NCI-H82 (cell line): Measurements from ENCODE around the gene PTPRZ1.

Experiments
- DNase-seq: peaks from one replicate; lab custom pipeline; 2025; lab: John Stamatoyannopoulos, UW

PTPRZ1 gene

DNA sequence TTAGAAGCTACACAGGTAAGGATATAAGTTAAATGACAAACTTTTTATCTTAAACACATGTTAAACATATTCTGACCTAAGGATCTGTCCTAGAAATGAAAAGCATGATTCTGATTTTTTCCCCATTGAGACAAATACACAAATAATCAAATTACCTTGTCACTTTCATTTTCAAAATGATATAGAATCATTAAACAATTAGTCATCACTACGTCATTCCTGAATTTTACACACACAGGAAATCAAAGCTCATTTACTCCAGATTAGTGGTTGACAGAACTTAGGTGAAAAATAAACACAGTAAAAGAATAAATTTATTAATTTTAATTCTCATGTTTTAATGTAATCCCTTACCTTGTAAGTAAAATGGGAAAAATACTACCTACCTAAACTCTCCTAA is 182.1 kb downstream of the PTPRZ1 start:
- DNase-seq = no peak

- DNase-seq = no peak
These were observed 184.0 kb downstream of the PTPRZ1 start for GRCh38 chr7:122056977-122057376.

DNA sequence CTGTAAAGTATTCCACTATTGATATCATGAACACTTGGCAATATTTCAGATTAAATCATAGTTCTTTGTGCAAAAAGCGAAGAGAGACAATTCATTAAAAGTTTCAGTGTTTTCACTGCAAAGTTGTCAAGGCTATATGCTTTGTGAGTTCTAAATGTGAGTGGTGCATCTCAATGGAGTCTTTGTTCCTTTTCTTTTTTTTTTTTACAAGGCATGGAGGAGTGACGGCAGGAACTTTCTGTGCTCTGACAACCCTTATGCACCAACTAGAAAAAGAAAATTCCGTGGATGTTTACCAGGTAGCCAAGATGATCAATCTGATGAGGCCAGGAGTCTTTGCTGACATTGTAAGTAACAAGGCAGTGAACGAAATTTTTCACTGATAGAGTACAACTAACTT is 186.6 kb downstream of the PTPRZ1 start:
- no peak for DNase-seq

DNA sequence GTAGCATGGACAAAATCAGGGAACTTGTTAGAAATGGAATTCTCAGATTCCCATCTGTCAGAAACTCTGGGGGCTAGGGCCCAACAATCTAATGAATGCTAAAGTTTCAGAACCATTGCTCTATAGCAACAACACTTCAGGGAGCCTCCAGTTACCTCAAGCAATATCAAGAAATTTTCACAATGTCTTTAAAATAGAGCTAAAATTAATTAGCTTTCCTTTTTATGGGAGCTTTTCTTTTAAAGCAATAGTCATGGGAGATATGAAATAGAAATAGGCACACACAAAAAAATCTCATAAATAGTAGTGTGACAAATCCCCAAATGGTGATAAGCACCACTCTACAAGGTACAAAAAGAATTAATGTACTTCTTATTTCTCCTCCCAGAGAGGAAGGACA is 190.2 kb downstream of the PTPRZ1 start:
- DNase-seq = no peak

DNA sequence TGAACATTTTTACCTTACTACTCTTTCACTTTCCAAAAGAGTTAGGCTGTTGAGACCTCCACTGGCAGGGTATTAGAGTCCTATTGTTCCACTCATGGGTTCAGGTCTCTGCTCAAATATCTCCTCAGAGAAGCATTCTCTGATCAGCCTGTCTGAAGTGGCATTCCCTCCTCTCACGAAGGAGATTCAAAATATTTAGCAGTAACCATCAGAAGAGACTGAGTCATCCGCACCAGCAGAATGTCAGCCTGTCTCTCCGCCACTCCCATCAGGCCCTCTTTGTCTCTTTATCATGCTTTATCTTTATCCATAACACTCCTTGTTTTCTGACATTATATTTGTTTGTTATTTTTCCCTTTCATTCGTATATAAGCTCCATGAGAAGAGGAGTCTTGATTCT is 192.0 kb downstream of the PTPRZ1 start:
- no peak for DNase-seq

DNA sequence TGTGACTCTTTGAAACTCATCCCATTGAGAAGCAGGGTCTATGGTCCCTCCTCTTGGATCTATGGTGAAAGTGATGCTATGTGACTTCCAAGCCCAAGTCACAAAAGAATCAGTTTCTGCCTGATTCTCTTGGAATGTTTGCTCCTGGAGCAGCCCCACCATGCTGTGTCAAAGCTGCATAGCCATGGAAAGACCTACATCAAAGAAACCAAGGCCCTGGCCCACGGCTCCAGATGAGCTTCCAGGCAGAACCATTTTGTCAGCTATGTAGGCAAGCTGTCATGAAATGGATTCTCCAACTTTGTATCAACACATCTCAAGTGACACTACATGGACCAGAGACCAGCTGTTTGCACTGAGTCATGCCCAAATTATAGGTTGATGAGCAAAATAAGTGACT is 194.1 kb downstream of the PTPRZ1 start:
- no peak for DNase-seq

GRCh38 chr7:122068046-122068445 is 195.1 kb downstream of the PTPRZ1 start:
- DNase-seq = no peak

DNA sequence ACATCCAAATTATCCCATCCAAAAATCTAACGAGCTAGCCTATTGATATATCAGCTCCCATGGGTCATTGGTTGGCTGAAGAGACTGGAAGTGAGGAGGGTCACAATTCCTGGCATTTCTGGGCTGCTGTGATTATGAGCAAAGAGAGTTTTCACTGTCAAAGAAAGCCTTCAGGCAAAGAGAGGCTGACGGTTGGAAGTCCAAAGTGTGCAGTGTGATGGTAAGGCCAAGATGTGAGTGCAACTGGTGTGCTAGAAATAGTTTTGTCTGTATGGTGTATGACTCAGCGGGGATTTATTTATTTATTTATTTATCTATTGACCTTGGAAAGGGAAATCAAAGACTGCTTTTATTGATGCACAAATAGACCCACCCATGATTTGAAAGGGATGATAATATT is 196.0 kb downstream of the PTPRZ1 start:
- DNase-seq = no peak

DNA sequence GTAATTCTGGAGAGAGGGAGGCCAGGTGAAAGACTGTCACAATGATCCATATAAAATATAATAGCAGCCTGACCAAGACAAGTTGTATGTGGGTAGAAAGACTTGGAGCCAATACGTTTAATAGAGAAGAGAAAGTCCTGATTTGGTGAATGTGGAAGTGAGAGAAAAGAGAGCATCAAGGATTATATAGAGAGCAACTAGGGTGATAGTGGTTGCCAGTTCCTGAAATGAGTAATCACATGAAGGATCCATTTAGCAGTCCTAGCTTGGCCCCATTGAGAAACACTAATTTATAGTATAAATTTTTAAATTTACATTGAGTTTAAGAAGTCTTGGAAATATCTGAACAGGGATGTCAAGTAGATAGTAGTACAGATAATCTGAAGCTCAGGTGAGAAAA is 197.1 kb downstream of the PTPRZ1 start:
- no peak for DNase-seq

- DNase-seq = no peak
These were observed 197.9 kb downstream of the PTPRZ1 start for GRCh38 chr7:122070834-122071233.

- DNase-seq = no peak
These were observed 199.3 kb downstream of the PTPRZ1 start for GRCh38 chr7:122072272-122072671.

GRCh38 chr7:122072924-122073599 is 200.1 kb downstream of the PTPRZ1 start:
- no peak for DNase-seq

- no peak for DNase-seq
These were observed 200.7 kb downstream of the PTPRZ1 start for GRCh38 chr7:122073635-122074034.

- DNase-seq = no peak
These were observed 209.2 kb downstream of the PTPRZ1 start for GRCh38 chr7:122082160-122082559.

GRCh38 chr7:122082670-122083069 is 209.7 kb downstream of the PTPRZ1 start:
- no peak for DNase-seq

DNA sequence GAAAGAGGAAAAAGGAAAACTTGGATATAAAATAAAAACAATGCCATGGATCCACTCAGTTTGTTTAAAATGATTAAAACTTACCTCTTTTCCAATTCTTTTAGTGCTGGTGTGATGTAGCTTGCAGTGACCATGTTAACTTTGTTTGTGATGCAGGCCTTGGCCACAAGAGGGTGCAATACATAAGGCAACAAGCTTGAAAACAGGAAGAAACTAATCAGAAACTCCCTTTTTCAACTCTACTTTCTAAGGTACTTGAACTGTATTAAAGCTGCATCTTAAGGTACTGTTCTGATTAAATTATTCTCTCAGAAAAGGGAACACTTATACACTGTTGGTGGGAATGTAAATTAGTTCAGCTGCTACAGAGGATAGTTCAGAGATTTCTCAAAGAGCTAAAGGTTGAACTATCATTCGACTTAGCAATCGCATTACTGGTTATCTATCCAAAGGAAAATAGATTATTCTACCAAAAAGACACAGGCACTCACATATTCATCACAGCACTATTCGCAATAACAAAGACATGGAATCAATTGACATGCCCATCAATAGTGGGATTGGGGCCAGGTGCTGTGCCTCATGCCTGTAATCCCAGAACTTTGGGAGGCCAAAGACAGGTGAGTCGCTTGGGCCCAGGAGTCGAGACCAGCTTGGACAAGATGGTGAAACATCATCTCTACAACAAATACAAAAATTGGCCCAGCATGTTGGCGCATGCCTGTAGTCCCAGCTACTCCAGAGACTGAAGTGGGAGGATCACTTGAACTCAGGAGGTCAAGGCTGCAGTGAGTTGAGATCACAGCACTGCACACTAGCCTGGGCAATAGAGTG is 220.2 kb downstream of the PTPRZ1 start:
- peak; percentile 73 for DNase-seq

DNA sequence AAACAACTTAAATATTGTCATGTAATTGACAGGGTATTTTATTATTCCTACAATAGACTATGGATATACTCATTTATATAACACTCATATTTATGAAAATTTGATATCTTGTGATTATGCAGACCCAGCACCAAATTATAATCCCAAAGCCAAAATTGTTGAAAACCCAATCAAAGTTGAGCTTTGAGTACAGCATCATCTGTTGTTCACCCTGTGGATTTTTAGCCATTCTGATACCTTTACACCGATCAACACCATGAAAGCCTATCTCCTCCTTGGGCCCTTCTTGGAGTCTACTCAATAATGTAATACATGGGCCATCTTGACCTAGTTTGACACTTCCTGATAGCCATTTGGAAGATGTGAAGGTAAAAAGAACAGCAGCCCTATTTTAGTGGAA is 221.6 kb downstream of the PTPRZ1 start:
- no peak for DNase-seq

DNA sequence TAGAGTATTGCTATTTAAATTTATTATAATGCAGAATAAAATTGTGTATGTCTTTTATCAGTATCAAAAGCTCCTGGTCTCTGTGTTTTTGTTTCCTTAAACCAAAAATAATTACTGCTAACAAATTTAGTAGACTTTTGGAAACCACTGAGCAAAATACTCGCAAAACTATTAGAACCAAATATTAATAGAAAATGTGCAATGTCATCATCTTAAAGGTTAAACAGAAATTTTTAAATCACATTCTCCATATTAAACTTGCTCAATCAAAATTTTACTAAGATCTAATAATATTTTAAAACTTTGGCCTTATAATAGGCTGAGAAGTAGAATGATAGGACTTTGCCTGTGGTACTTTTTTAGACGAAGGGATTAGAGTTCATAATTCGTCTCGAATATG is 222.7 kb downstream of the PTPRZ1 start:
- DNase-seq = no peak

- DNase-seq = no peak
These were observed 227.1 kb downstream of the PTPRZ1 start for GRCh38 chr7:122100021-122100420.

GRCh38 chr7:122103064-122103463 is 230.1 kb downstream of the PTPRZ1 start:
- DNase-seq = no peak
